Ramos (cell line): ENCODE measurements around the gene VKORC1.

Experiments
- in situ Hi-C: fragments of 300-500 bp; cut with MboI; formaldehyde crosslinking; loops from one replicate; pipeline ENCODE4 v1.14.3; 2022; ENCODE audit warnings: low sequenced_read_pairs; ENCODE audit not compliant: unreplicated experiment

Gene VKORC1

GRCh38 chr16:31072540-31073141 lies 22.0 kb downstream of the VKORC1 start:
- in situ Hi-C loops = no loop called here

- in situ Hi-C loops = no loop called here
Measured at GRCh38 chr16:31071861-31072260, 22.7 kb downstream of the VKORC1 start.

- in situ Hi-C loops = no loop called here
Measured at GRCh38 chr16:31067342-31067741, 27.3 kb downstream of the VKORC1 start.

- in situ Hi-C loops = no loop called here
Measured at GRCh38 chr16:31064882-31065461, 29.6 kb downstream of the VKORC1 start.

- in situ Hi-C loops = no loop called here
Measured at GRCh38 chr16:31063843-31064611, 30.6 kb downstream of the VKORC1 start.

- in situ Hi-C loops = no loop called here
Measured at GRCh38 chr16:31063495-31063842, 31.1 kb downstream of the VKORC1 start.

- in situ Hi-C loops = no loop called here
Measured at GRCh38 chr16:31061813-31062440, 32.7 kb downstream of the VKORC1 start.

- in situ Hi-C loops = no loop called here
Measured at GRCh38 chr16:31061126-31061812, 33.3 kb downstream of the VKORC1 start.

GRCh38 chr16:31055613-31056012 lies 39.0 kb downstream of the VKORC1 start:
- in situ Hi-C loops = no loop called here

GRCh38 chr16:31052114-31052513 lies 42.5 kb downstream of the VKORC1 start:
- in situ Hi-C loops = no loop called here

- in situ Hi-C loops = no loop called here
Measured at GRCh38 chr16:31050280-31051030, 44.1 kb downstream of the VKORC1 start.

- in situ Hi-C loops = no loop called here
Measured at GRCh38 chr16:31043898-31044481, 50.6 kb downstream of the VKORC1 start.

- in situ Hi-C loops = no loop called here
Measured at GRCh38 chr16:31043352-31043751, 51.2 kb downstream of the VKORC1 start.

GRCh38 chr16:31042866-31043265 lies 51.7 kb downstream of the VKORC1 start:
- in situ Hi-C loops = no loop called here
